Right lung (tissue), 5 donors: ENCODE data around the gene LDLRAD4. TPM values are rescaled to one million over a fixed set of nuclear protein-coding genes. Genes with fewer than 3 reads are reported as not detected.

Experiments used
- DNase-seq, 2 donors: peaks; one replicate each; pipeline ENCODE4 v3.0.0-alpha.2; 2013
- polyA plus RNA-seq, 5 donors: library from polyadenylated mRNA; unstranded; fragments of 120-200 nt; gene quantifications; one replicate each; pipeline versions ENCODE4 v1.2.1 to v1.2.3, GENCODE V29; 2013; ENCODE audit warnings: inconsistent platforms in 1 of 5, low replicate concordance in 1 of 5; ENCODE audit not compliant: insufficient read length in 5 of 5, insufficient read depth in 1 of 5

The LDLRAD4 gene
- polyA plus RNA-seq, 5 donors = 14.2 to 18.6 (median 15.1) TPM

DNA sequence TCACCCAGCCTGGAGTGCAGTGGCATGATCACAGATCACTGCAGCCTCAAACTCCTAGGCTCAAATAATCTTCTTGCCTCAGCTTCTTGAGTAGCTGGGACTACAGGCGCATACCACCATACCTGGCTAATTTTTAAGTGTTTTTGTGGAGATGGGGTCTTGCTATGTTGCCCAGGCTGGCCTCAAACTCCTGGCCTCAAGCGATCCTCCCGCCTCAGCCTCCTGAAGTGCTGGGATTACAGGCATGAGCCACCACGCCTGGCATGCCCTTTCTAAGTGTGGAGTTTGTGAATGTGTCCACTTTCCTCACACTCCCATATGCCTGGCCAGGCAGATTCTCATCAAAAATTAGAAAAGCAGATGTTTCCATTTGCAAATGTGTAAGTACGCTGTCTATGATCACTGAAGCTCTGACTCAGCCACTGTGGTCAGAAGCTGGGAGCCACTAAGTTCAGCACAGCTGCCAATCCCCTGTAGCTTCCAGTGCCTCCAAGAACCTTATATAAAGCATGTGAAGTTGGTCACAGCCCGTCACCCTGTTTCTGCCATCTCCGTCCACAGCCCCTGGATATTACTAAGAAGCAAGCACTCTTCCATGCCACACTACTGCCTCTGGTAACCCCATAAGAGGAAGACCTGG, 352.4 kb downstream of the LDLRAD4 start:
- no peak for DNase-seq

GRCh38 chr18:13572148-13572547, 353.6 kb downstream of the LDLRAD4 start:
- DNase-seq = no peak

DNA sequence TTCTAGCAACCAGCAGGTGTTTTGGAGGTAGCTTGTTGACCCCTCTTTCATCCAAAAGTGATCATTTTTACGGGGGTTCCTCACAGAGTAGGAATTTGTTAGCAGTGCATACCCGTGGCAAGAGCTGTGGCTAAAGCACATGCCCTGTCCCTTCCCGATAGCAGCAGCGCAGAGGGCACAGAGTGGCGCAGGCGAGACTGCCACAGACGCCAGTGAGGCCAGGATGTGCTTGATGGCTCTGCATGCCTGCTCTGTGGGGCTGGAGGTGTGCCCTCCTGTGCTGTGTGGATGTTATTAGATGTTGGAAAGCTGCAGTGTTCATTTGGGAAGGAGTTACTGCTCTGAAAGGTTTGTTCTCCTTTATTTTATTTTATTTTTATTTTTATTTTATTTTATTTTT, 354.2 kb downstream of the LDLRAD4 start:
- no peak for DNase-seq

GRCh38 chr18:13573750-13574149, 355.2 kb downstream of the LDLRAD4 start:
- no peak for DNase-seq

GRCh38 chr18:13574355-13574754, 355.8 kb downstream of the LDLRAD4 start:
- no peak for DNase-seq

DNA sequence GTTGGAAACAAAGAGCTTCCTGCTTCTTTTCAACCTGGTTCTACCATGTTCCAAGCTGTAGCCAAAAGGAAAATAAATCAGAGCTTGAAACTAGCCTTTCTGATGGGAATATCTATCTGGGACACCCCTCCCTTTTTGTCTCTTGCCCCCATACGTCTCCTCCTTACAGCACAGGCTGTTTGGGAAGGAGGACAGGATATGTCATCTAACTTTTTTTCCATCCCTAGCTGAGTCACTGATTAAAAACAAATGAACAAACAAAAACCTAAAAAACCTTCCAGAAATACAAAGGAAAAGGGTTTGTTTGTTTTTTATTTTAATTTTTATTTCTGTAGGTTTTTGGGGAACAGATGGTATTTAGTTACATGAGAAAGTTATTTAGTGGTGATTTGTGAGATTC, 356.2 kb downstream of the LDLRAD4 start:
- no peak for DNase-seq

DNA sequence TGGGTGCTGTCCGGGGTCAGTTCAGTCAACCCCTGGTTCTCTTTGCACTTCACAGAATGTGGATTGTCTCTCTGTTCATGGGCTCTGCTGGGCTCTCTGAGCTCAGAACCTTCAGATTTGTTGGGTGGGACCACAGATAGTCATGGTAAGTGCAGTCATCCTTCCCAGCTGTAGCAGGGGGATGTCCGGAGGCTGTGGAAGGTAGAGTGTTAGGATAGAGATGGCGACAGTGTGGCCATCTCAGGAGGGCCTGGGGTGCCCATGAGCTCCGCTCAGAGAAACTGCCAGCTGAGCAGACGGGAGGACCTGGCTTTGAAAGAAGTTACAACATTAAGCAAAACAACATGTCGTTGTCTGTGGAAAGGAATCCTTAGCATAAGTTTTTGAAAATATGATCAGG, 358.0 kb downstream of the LDLRAD4 start:
- no peak for DNase-seq

DNA sequence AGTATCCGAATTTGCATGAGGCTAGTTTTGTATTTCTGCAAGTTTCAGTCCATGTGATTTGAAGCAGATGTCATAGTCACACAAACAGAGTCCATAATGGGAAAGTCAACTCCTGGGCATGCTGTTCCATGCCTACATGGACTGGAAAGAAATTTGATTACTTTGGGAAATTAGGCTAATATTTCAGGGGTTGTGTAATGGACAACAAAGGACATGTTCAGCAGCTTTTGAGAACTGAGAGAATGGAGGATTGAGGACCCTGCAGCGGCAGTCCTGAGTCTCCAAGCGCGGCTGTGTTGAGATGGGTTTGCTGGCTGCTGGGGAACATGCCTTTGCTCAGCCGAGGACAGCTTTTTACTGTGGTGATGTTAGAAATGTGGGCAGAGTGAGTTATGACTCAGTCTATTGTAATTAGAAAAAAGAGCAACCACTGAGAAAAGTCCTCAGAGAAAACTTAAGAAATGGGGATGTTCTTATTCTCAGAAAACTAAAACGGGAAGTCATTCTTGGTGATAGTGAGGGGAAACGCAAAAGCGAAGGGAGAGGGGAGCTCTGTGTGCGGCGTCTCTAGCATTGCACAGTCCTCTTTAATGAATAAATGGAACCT, 358.6 kb downstream of the LDLRAD4 start:
- no peak for DNase-seq

GRCh38 chr18:13577781-13578180, 359.2 kb downstream of the LDLRAD4 start:
- DNase-seq = no peak

DNA sequence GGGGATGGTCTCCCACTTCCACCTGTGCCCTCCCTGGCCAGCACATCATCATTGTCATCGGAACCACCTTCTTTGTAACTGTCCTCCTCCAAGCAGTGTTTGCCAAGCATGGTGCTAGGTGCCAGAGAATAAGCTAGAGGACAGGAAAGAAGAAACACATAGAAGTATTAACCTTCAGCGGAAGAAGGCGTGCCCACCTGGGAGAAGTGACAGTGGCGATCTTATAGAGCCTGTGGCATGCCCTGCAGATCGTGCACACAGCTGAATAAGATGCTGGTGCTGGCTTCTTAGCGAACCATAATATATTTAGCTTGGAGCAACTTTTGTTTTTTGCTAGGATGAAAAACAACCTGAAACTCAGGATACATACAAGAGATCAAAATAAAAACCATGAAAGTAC, 359.8 kb downstream of the LDLRAD4 start:
- no peak for DNase-seq

DNA sequence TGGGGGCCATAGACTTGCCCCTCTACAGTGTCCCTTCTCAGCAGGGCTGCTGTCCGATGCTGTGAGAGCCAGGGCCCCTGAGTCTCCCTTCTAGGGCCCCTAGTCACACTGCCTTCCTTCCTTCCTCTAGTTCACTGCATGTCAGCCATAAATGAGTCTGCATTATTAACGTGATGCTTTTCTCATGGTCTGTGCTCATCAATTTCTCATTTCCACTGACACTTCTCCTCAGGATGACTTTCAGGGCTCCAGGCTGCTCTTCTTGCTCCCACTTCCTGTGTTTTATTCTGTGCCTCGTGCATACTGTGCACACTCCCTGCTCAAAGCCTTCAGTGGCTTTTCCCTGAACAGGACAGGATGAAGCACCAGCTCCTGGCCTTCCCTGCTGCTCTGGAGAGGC, 361.3 kb downstream of the LDLRAD4 start:
- DNase-seq = no peak

DNA sequence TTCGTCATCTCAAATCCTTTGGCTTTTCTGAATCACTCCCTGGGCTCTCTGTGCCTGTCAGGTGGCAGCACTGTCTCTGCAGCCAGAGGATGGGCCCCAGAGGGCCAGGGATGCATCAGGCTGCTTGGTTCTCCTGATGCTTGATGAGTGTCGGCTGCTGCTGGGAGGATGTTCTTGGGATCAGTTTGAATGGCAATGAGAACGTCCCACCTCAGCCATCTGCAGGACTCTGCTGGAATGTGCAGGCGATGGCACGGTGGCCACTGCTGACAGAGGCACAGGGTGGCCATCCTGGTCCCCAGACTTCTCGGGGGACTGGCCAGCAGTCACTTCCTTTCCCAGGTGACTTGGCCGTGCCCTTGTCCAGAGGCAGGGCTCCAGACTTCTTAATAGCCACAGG, 361.8 kb downstream of the LDLRAD4 start:
- no peak for DNase-seq

DNA sequence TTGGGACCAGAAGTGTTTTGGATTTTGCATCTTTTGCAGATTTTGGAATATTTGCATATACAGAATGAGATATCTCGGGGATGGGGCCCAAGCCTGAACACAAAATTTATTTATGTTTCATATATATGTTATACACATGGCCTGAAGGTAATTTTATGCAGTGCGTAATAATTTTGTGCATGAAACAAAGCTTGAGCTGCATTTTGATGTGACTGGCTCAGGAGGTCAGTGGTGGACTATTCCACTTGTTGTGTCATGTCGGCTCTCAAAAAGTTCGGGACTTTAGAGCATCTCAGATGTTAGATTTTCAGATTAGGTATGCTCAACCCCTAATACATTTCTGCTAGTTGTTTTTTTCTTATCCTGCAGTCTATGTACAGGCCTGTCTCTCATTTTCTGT, 362.4 kb downstream of the LDLRAD4 start:
- DNase-seq = no peak

- DNase-seq = no peak
Measured at GRCh38 chr18:13581496-13582177, 363.1 kb downstream of the LDLRAD4 start.

- DNase-seq = no peak
Measured at GRCh38 chr18:13582178-13582670, 363.7 kb downstream of the LDLRAD4 start.

DNA sequence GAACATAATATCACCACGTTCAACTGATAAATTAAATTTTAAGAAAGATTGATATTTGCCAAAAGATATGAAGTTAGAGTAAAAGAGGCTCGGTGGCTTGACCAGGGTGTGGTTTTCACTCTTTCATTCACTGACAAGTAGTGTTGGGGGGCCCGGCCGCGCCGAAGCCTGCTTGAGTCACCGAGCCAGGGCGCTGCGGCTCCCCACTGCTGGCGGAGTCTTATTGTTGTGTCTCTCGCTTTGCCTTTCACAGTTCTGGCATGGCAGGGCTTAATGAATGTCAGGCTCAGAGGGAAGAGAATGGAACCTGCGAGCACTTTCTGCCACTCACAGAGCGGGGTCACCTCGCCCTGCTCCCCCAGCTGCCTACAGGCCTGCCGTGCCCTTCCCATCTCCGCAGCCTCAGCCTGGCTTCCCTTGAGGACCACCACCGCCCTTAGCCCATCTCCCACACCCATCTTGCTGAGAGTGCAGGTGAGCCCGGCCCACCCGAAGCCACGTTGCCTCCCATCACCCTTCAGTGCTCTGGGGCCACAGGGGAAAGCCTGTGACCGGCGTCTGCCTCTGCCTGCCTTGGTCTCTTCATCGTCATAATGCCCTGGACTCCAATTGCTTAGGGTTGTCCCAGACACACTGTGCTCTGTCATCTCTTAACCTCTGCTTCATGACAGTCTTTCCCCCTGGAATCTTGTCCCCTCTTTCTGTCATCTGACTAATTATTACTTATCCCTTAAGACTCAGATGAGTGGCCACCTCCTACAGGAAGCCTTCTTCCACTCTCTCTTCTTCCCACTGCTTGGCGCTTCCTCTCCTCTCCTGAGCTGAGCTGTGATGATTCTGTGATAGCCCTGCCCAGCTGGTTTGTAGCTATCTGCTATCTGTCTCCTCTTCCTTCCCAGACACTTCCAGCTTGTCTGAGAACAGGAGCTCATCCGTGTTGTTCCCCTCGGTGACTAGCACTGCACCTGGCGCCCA, 365.3 kb downstream of the LDLRAD4 start:
- DNase-seq = no peak

DNA sequence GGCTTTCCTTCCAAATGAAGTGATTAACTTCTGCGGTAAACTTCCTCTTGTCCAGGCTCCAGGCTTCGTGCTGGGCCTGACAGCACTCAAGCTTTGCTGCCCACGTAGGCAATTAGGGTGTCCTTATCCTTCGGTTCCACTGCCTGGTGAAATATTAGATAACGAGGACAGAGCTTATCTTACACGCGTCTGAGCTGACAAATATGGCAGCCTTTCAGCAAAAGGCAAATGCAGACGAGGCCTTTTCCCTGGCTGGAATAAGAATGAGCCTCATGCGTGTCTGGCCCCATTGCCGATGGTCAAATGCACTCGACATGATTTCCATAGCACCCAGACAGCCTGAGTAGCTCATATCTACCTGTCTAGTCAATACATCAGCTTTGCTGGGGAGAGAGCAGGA, 366.3 kb downstream of the LDLRAD4 start:
- DNase-seq = no peak

DNA sequence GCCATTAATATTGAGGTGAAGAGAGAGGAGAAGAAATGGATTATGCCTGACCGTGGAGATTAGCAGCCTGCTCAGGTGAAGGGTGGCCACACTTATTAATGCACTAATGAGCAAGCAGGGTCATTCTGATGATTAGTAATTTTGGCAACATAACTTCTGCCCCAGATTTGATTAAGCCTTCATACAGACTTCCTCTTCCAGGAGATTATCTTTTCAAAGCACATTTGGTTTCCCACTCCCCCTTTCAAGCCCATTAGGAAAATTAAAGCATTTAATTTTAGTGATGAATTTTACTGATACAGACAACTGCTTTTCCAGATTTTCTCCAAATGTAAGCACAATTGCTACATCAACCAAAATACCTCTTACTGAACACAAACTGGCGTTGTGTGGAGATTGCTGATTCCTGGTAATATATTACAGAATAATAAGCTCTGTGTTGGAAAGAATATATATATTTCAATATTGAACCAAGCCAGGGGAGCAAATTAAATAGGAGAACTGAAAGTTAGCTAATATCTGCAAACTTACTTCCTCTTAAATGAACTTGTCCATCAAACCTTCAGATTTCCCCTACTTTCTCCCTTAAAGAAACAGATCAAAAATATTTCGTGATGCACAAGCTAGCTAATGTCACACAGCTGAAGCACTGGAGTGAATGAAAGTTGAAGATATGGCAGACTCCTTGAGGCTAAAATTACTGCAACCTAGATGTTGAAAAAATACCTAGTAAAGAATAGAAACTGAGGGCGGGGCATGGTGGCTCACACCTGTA, 367.0 kb downstream of the LDLRAD4 start:
- DNase-seq = no peak

GRCh38 chr18:13587001-13587400, 368.4 kb downstream of the LDLRAD4 start:
- no peak for DNase-seq

- no peak for DNase-seq
Measured at GRCh38 chr18:13587477-13587876, 368.9 kb downstream of the LDLRAD4 start.

DNA sequence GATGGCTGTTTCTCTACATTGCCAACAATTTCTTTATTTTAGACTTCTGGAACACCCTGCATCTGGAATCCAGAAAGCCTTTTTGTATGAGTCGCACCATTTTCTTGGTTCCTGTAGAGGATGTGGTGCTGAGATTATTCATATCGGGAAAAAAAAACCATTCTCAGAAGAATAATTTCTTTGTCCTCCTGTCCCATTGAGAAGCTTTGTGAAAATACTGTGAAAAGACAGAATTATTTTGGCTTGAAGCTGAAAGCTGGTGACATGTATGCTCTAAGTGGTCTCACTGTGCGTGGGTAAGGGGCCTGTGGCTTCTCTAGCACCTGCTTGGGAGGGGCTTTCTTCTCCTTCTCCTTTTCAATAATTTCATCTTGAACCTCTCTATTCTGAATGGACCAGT, 369.4 kb downstream of the LDLRAD4 start:
- no peak for DNase-seq
